HG03060 (cell line): ENCODE results near the gene NR3C1.

Experiments
- ATAC-seq: cut with Tn5 transposase; IDR thresholded peaks from one replicate; pipeline ENCODE4 v1.9.1; 2021; ENCODE audit warnings: low read depth, moderate number of reproducible peaks; ENCODE audit not compliant: unreplicated experiment

NR3C1 gene

GRCh38 chr5:143373076-143373475, 30.4 kb downstream of the NR3C1 start:
- ATAC-seq: no peak

- ATAC-seq: no peak
These were observed 31.2 kb downstream of the NR3C1 start for GRCh38 chr5:143372187-143372829.

- no peak for ATAC-seq
These were observed 33.0 kb downstream of the NR3C1 start for GRCh38 chr5:143370440-143370839.

GRCh38 chr5:143364061-143364460, 39.4 kb downstream of the NR3C1 start:
- no peak for ATAC-seq

- ATAC-seq: no peak
These were observed 40.7 kb downstream of the NR3C1 start for GRCh38 chr5:143362664-143363227.

GRCh38 chr5:143361438-143361837, 42.0 kb downstream of the NR3C1 start:
- no peak for ATAC-seq

- ATAC-seq: no peak
These were observed 42.7 kb downstream of the NR3C1 start for GRCh38 chr5:143360755-143361154.

- ATAC-seq: peak; percentile 39
These were observed 43.6 kb downstream of the NR3C1 start for GRCh38 chr5:143359869-143360268.

GRCh38 chr5:143356855-143357583, 46.5 kb downstream of the NR3C1 start:
- no peak for ATAC-seq

- no peak for ATAC-seq
These were observed 47.8 kb downstream of the NR3C1 start for GRCh38 chr5:143355710-143356109.

GRCh38 chr5:143354025-143354424, 49.5 kb downstream of the NR3C1 start:
- ATAC-seq: no peak

GRCh38 chr5:143352691-143353090, 50.8 kb downstream of the NR3C1 start:
- ATAC-seq: no peak

- no peak for ATAC-seq
These were observed 52.5 kb downstream of the NR3C1 start for GRCh38 chr5:143350751-143351602.

- no peak for ATAC-seq
These were observed 53.1 kb downstream of the NR3C1 start for GRCh38 chr5:143350341-143350740.

- ATAC-seq: no peak
These were observed 54.3 kb downstream of the NR3C1 start for GRCh38 chr5:143349177-143349576.

- no peak for ATAC-seq
These were observed 55.7 kb downstream of the NR3C1 start for GRCh38 chr5:143347698-143348344.

- no peak for ATAC-seq
These were observed 56.4 kb downstream of the NR3C1 start for GRCh38 chr5:143347046-143347445.

- ATAC-seq: no peak
These were observed 57.6 kb downstream of the NR3C1 start for GRCh38 chr5:143345671-143346440.

- ATAC-seq: no peak
These were observed 60.4 kb downstream of the NR3C1 start for GRCh38 chr5:143343042-143343441.

GRCh38 chr5:143342607-143343006, 60.9 kb downstream of the NR3C1 start:
- ATAC-seq: no peak
